ENCODE results near the gene TRERF1.

TRERF1 gene

GRCh38 chr6:42251500-42251899, 200.2 kb downstream of the TRERF1 start:
- no peak overlapping the region for H3K4me3 ChIP-seq (ENCODE audit: low read depth, low read length)
- TF ChIP-seq CTCF (conservative IDR thresholded peaks at IDR 0.05; ENCODE audit: low read depth, low read length) = no peak
- peak; percentile 54 for DNase-seq (ENCODE audit: low read depth)

GRCh38 chr6:42250274-42250931, 201.3 kb downstream of the TRERF1 start:
- H3K4me3 ChIP-seq (ENCODE audit: low read depth, low read length) = no peak overlapping the region
- no peak for TF ChIP-seq CTCF (conservative IDR thresholded peaks at IDR 0.05; ENCODE audit: low read depth, low read length)

GRCh38 chr6:42249279-42249678, 202.4 kb downstream of the TRERF1 start:
- no peak for TF ChIP-seq CTCF (conservative IDR thresholded peaks at IDR 0.05; ENCODE audit: low read depth, low read length)
- H3K4me3 ChIP-seq (ENCODE audit: low read depth, low read length) = no peak overlapping the region
- DNase-seq (ENCODE audit: low read depth) = no peak

More at GRCh38 chr6:42250274-42250931, 201.3 kb downstream of the TRERF1 start:
- no peak for DNase-seq (ENCODE audit: low read depth)

GRCh38 chr6:42243046-42243445, 208.7 kb downstream of the TRERF1 start:
- no peak for TF ChIP-seq CTCF (conservative IDR thresholded peaks at IDR 0.05; ENCODE audit: low read depth, low read length)
- no peak for DNase-seq (ENCODE audit: low read depth)
- H3K4me3 ChIP-seq (ENCODE audit: low read depth, low read length) = no peak overlapping the region

GRCh38 chr6:42241915-42242314, 209.8 kb downstream of the TRERF1 start:
- no peak overlapping the region for H3K4me3 ChIP-seq (ENCODE audit: low read depth, low read length)
- DNase-seq (ENCODE audit: low read depth) = no peak
- no peak for TF ChIP-seq CTCF (conservative IDR thresholded peaks at IDR 0.05; ENCODE audit: low read depth, low read length)

GRCh38 chr6:42239736-42240375, 211.9 kb downstream of the TRERF1 start:
- DNase-seq (ENCODE audit: low read depth) = peak; percentile 42
- H3K4me3 ChIP-seq (ENCODE audit: low read depth, low read length) = no peak overlapping the region
- TF ChIP-seq CTCF (conservative IDR thresholded peaks at IDR 0.05; ENCODE audit: low read depth, low read length) = no peak

- no peak for TF ChIP-seq CTCF (conservative IDR thresholded peaks at IDR 0.05; ENCODE audit: low read depth, low read length)
- DNase-seq (ENCODE audit: low read depth) = peak; percentile 42
- no peak overlapping the region for H3K4me3 ChIP-seq (ENCODE audit: low read depth, low read length)
These were observed 212.4 kb downstream of the TRERF1 start for GRCh38 chr6:42239333-42239732.

Measured in choroid plexus epithelial cell (primary cell).